ENCODE measurements around the gene CATSPER1.

CATSPER1 gene

DNA sequence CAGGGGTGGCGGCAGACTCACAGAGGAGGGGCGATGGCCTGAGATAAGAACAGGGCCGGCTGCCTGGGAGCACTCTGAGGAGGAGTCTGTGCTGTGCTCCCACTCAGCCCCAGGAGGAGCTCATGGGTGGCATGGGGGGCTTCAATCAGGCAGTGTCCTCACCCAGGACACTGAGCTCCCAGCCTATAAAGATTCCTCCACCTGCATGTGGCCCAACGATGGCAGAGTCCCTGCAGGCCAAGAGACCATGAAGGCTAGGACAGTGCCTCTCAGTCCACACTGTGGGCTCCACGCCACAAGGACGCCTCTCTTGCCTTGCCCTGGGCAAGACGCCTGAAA is 12.5 kb downstream of the CATSPER1 start:
- Histone ChIP-seq H3K27me3 (ENCODE audit: insufficient read depth, poor library complexity, severe bottlenecking) (no peaks in the 10 kb centered on the region), H3K4me3 (ENCODE audit: severe bottlenecking) (no peak overlapping the region), H3K9me3 (ENCODE audit: severe bottlenecking) (no peaks in the 10 kb centered on the region), H3K27ac (ENCODE audit: poor library complexity, severe bottlenecking) (peak overlapping the region; percentile 75), H3K4me1 (ENCODE audit: insufficient read depth, poor library complexity, severe bottlenecking) (peaks cover 36% of the 10 kb centered on the region), H3K36me3 (ENCODE audit: low read depth) (no peaks in the 10 kb centered on the region)
- TF ChIP-seq, protein P1, sequence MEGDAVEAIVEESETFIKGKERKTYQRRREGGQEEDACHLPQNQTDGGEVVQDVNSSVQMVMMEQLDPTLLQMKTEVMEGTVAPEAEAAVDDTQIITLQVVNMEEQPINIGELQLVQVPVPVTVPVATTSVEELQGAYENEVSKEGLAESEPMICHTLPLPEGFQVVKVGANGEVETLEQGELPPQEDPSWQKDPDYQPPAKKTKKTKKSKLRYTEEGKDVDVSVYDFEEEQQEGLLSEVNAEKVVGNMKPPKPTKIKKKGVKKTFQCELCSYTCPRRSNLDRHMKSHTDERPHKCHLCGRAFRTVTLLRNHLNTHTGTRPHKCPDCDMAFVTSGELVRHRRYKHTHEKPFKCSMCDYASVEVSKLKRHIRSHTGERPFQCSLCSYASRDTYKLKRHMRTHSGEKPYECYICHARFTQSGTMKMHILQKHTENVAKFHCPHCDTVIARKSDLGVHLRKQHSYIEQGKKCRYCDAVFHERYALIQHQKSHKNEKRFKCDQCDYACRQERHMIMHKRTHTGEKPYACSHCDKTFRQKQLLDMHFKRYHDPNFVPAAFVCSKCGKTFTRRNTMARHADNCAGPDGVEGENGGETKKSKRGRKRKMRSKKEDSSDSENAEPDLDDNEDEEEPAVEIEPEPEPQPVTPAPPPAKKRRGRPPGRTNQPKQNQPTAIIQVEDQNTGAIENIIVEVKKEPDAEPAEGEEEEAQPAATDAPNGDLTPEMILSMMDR (IDR thresholded peaks at IDR 0.05; ENCODE audit: poor library complexity, severe bottlenecking): no peak
- ATAC-seq (ENCODE audit: low read depth) (no peak), DNase-seq (ENCODE audit: low spot score) (peak; percentile 47)

DNA sequence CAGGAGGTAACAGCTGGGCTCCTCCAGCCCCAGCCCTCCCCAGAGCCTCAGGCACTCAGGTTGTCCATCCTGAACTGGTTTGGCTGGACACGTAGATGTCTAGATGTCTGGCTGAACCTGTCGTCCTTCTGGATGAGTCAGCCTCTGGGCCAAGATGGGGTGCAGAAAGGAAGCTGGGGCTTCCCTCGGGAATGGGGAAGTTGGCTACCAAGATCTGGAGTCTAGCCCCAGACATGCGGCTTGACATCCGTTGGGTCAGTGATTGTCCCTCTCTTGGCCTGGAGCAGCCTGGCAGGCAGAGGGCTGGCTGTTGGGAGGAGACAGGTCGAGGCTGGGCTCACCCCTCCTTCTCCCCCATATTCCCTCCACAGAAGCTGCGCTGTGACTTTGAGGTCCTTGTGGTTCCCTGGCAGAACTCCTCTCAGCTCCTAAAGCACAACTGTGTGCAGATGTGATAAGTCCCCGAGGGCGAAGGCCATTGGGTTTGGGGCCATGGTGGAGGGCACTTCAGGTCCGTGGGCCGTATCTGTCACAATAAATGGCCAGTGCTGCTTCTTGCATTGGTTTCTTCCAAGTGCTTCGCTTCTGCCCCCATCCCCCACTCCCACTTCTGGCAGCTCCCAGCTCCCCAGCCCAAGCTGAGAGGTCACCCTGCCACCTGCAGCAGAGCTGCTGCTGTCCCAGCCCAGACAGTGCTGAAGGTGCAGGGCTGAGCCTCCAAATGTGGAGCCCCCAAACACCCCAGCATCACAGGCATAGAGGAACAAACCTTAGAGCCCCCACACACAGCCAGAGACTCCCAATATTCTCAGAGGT is 13.1 kb downstream of the CATSPER1 start:
- Histone ChIP-seq H3K4me1 (ENCODE audit: insufficient read depth, poor library complexity, severe bottlenecking) (peaks cover 41% of the 10 kb centered on the region), H3K36me3 (ENCODE audit: low read depth) (no peaks in the 10 kb centered on the region), H3K27ac (ENCODE audit: poor library complexity, severe bottlenecking) (peak overlapping the region; percentile 75), H3K27me3 (ENCODE audit: insufficient read depth, poor library complexity, severe bottlenecking) (no peaks in the 10 kb centered on the region), H3K9me3 (ENCODE audit: severe bottlenecking) (no peaks in the 10 kb centered on the region), H3K4me3 (ENCODE audit: severe bottlenecking) (no peak overlapping the region)
- TF ChIP-seq, protein P1 (IDR thresholded peaks at IDR 0.05; ENCODE audit: poor library complexity, severe bottlenecking): no peak
- DNase-seq (ENCODE audit: low spot score) (peak; percentile 58), ATAC-seq (ENCODE audit: low read depth) (0 out of 3 replicates have a peak, but pooled peaks have one; percentile 8)

DNA sequence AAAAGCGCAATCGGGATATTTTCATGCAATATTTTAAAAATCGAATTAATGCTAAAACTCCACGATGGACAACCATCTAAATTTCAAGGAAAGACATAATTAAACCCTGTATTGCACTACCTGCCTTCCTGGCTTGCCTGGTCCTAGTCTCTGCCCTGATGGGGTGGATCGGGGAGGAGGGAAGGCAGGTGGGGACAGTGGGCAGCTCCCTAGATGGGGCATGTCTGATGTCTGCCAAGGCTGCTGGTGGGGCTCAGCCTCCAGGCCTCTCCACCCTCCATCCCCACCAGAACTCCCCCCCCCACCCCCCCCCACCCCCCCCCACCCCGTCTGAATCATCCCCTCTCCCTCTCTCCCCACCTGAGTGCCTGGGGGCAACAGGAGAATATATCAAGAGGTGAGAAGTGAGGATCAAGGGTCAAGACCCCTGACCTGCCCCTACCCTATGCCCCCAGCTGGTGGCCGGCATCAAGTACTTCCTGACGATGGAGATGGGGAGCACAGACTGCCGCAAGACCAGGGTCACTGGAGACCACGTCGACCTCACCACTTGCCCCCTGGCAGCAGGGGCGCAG is 13.8 kb downstream of the CATSPER1 start:
- DNase-seq (ENCODE audit: low spot score): no peak
- H3K27ac ChIP-seq (ENCODE audit: poor library complexity, severe bottlenecking): peak overlapping the region; percentile 75

DNA sequence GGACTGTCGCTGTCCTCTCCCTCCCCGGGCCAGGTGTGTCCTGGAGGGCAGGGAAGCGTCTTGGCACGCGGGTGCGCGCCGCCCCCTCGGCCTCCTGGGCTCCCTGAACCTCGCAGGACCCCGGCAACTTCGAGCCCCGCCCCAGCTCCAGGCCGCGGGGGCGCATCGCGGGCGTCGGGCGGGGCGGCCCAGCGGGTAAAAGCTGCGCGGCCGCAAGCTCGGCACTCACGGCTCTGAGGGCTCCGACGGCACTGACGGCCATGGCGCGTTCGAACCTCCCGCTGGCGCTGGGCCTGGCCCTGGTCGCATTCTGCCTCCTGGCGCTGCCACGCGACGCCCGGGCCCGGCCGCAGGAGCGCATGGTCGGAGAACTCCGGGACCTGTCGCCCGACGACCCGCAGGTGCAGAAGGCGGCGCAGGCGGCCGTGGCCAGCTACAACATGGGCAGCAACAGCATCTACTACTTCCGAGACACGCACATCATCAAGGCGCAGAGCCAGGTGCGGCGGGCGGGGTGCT is 14.4 kb downstream of the CATSPER1 start, which contains the start of gene CST6:
CST6 (plus strand) TSS at position 224 of the 519 bp plus-strand sequence; CDS start at position 261, 37 bp downstream.
- DNase-seq (ENCODE audit: low spot score): no peak
- TF ChIP-seq, protein P1 (IDR thresholded peaks at IDR 0.05; ENCODE audit: poor library complexity, severe bottlenecking): no peak
- Histone ChIP-seq H3K4me1 (ENCODE audit: insufficient read depth, poor library complexity, severe bottlenecking) (peaks cover 43% of the 10 kb centered on the region), H3K27me3 (ENCODE audit: insufficient read depth, poor library complexity, severe bottlenecking) (no peaks in the 10 kb centered on the region), H3K9me3 (ENCODE audit: severe bottlenecking) (no peaks in the 10 kb centered on the region), H3K4me3 (ENCODE audit: severe bottlenecking) (no peak within 1 kb of the TSS), H3K27ac (ENCODE audit: poor library complexity, severe bottlenecking) (peak within 1 kb of the TSS; percentile 75), H3K36me3 (ENCODE audit: low read depth) (no peaks in the 10 kb centered on the region)
- no peak for ATAC-seq (ENCODE audit: low read depth)

More for the DNA sequence above, 13.8 kb downstream of the CATSPER1 start:
- H3K4me3 ChIP-seq (ENCODE audit: severe bottlenecking): no peak overlapping the region
- TF ChIP-seq, protein P1 (IDR thresholded peaks at IDR 0.05; ENCODE audit: poor library complexity, severe bottlenecking): no peak
- no peaks in the 10 kb centered on the region for H3K36me3 ChIP-seq (ENCODE audit: low read depth)
- no peaks in the 10 kb centered on the region for H3K27me3 ChIP-seq (ENCODE audit: insufficient read depth, poor library complexity, severe bottlenecking)
- H3K9me3 ChIP-seq (ENCODE audit: severe bottlenecking): no peaks in the 10 kb centered on the region
- H3K4me1 ChIP-seq (ENCODE audit: insufficient read depth, poor library complexity, severe bottlenecking): peaks cover 43% of the 10 kb centered on the region
- no peak for ATAC-seq (ENCODE audit: low read depth)
